K562 (cell line): ENCODE measurements around the gene PKHD1.

Experiments
- ARNT ChIP-seq, 2 experiments: fragments of 450-650 bp; IDR thresholded peaks; 2 replicates each; pipeline ENCODE4 v1.6.1; 2016; ENCODE audit warnings: mild to moderate bottlenecking in 1 of 2
- BCOR ChIP-seq: fragments of 450-650 bp; IDR thresholded peaks from 2 replicates; pipeline ENCODE4 v1.6.1; 2016
- CBX2 ChIP-seq: fragments of 200-600 bp; sonication (generic); IDR thresholded peaks from one replicate; pipeline ENCODE4 v1.6.1; 2012; ENCODE audit warnings: mild to moderate bottlenecking, low read length, inconsistent platforms; ENCODE audit not compliant: insufficient read depth, poor library complexity, severe bottlenecking
- E2F5 ChIP-seq: sonication (generic); formaldehyde crosslinking; IDR thresholded peaks from 2 replicates; pipeline ENCODE4 v1.8.0; 2022; ENCODE audit warnings: mild to moderate bottlenecking, missing genetic modification reagents
- ETV1 ChIP-seq: fragments of 450-650 bp; conservative IDR thresholded peaks from 2 replicates; pipeline ENCODE4 v1.6.1; 2016; ENCODE audit warnings: missing genetic modification characterization, control low read depth, low read depth, missing compliant biosample characterization
- FOXM1 ChIP-seq, 2 experiments: fragments of 450-650 bp in 1 of 2; sonication (generic) in 1 of 2; formaldehyde crosslinking in 1 of 2; IDR thresholded peaks; 2 replicates each; pipeline versions ENCODE4 v1.6.1 to v1.9.0; 2017 to 2022; ENCODE audit warnings: low read depth in 2 of 2, mild to moderate bottlenecking in 2 of 2, missing genetic modification reagents in 1 of 2, moderate library complexity in 1 of 2
- HDAC1 ChIP-seq, 2 experiments: fragments of 450-650 bp; IDR thresholded peaks; 2 replicates each; pipeline ENCODE4 v1.6.1; 2016 to 2017; ENCODE audit warnings: inconsistent platforms in 1 of 2, mild to moderate bottlenecking in 1 of 2, moderate library complexity in 1 of 2
- JUND ChIP-seq, 2 experiments: IDR thresholded peaks; 2 replicates in 1 of 2; 3 replicates in 1 of 2; pipeline ENCODE4 v1.6.1; 2011; ENCODE audit warnings: borderline replicate concordance in 2 of 2, low read depth in 2 of 2, low read length in 2 of 2, improper control_type of control experiment in 1 of 2, missing biosample characterization in 1 of 2, missing genetic modification characterization in 1 of 2, missing genetic modification reagents in 1 of 2
- NFE2 ChIP-seq: IDR thresholded peaks from 2 replicates; pipeline ENCODE4 v1.6.1; 2014; ENCODE audit warnings: antibody characterized with exemption, low read depth
- POLR2A ChIP-seq: fragments of 450-650 bp; conservative IDR thresholded peaks from 2 replicates; pipeline ENCODE4 v1.6.1; 2016
- PREB ChIP-seq: sonication (generic); formaldehyde crosslinking; IDR thresholded peaks from 2 replicates; pipeline ENCODE4 v1.8.1; 2023; ENCODE audit warnings: mild to moderate bottlenecking, missing genetic modification reagents
- SNRNP70 ChIP-seq: fragments of 200-400 bp; formaldehyde crosslinking; optimal IDR thresholded peaks from 2 replicates; pipeline ENCODE3; 2017; ENCODE audit warnings: low read depth, low read length
- TF ChIP-seq, protein P1 (sequence below), 3 experiments: IDR thresholded peaks in 2 of 3; conservative IDR thresholded peaks in 1 of 3; 2 replicates each; pipeline ENCODE4 v1.5.1; 2011 to 2012; ENCODE audit warnings: low read length in 3 of 3, mild to moderate bottlenecking in 3 of 3, control low read depth in 2 of 3, improper control_type of control experiment in 1 of 3, inconsistent platforms in 1 of 3, low read depth in 1 of 3, mixed read lengths in 1 of 3, moderate library complexity in 1 of 3; ENCODE audit not compliant: insufficient read depth in 2 of 3

DNA sequence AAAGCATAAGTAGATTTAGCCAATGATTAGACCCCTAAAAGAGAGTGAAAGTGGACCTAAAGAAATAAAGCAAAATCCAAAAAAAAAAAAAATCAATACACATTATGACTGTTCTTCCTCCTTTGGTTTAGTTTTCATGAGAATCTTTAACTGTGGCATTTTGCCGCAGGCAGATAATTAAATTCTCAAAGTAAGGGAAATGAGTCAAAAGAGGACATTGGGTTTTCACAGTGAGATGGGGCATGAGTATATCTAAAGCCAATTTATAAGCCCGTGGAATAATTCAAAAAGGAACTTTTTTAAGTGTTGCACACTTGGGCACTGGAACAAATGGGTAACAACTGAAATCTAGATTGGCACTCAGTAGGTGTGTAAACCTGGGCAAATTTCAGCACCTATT lies 230.3 kb downstream of the PKHD1 start:
- no peak for TF ChIP-seq BCOR
- TF ChIP-seq NFE2, result no peak
- TF ChIP-seq, protein P1, sequence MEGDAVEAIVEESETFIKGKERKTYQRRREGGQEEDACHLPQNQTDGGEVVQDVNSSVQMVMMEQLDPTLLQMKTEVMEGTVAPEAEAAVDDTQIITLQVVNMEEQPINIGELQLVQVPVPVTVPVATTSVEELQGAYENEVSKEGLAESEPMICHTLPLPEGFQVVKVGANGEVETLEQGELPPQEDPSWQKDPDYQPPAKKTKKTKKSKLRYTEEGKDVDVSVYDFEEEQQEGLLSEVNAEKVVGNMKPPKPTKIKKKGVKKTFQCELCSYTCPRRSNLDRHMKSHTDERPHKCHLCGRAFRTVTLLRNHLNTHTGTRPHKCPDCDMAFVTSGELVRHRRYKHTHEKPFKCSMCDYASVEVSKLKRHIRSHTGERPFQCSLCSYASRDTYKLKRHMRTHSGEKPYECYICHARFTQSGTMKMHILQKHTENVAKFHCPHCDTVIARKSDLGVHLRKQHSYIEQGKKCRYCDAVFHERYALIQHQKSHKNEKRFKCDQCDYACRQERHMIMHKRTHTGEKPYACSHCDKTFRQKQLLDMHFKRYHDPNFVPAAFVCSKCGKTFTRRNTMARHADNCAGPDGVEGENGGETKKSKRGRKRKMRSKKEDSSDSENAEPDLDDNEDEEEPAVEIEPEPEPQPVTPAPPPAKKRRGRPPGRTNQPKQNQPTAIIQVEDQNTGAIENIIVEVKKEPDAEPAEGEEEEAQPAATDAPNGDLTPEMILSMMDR (IDR thresholded peaks at IDR 0.05 in 2 of 3, conservative IDR thresholded peaks at IDR 0.05 in 1 of 3; ENCODE audit: insufficient read depth in 2 of 3, low read depth in 1 of 3, low read length in 3 of 3), result no peak
- no peak for TF ChIP-seq POLR2A
- TF ChIP-seq E2F5 (CRISPR knock-in tag), result no peak
- no peak for TF ChIP-seq JUND (IDR thresholded peaks at IDR 0.05; ENCODE audit: borderline replicate concordance, low read depth, low read length)
- TF ChIP-seq JUND (tag; IDR thresholded peaks at IDR 0.05; ENCODE audit: borderline replicate concordance, low read depth, low read length), result no peak
- TF ChIP-seq ETV1 (tag), result no peak
- TF ChIP-seq PREB, result no peak
- TF ChIP-seq ARNT (IDR thresholded peaks at IDR 0.05), result no peak
- no peak for TF ChIP-seq CBX2
- TF ChIP-seq SNRNP70, result no peak
- no peak for TF ChIP-seq FOXM1 (IDR thresholded peaks at IDR 0.05; ENCODE audit: low read depth)
- no peak for TF ChIP-seq FOXM1 (CRISPR knock-in tag; IDR thresholded peaks at IDR 0.05; ENCODE audit: low read depth)
- no peak for TF ChIP-seq HDAC1 (IDR thresholded peaks at IDR 0.05)
